Stimulated activated CD8-positive, alpha-beta memory T cell treated with anti-CD3 and anti-CD28 coated beads, Interleukin-7, amount 100 ng/mL, for 48 hours (primary cell): ENCODE results near the gene RPS24.

Experiments used
- DNase-seq, 2 donors: peaks; one replicate each; pipeline ENCODE4 v3.0.0-alpha.2; 2020; ENCODE audit warnings: low read depth in 1 of 2; ENCODE audit errors: extremely low read depth in 1 of 2

RPS24 gene

GRCh38 chr10:78081292-78081691 is 47.6 kb downstream of the RPS24 start:
- DNase-seq, result no peak

DNA sequence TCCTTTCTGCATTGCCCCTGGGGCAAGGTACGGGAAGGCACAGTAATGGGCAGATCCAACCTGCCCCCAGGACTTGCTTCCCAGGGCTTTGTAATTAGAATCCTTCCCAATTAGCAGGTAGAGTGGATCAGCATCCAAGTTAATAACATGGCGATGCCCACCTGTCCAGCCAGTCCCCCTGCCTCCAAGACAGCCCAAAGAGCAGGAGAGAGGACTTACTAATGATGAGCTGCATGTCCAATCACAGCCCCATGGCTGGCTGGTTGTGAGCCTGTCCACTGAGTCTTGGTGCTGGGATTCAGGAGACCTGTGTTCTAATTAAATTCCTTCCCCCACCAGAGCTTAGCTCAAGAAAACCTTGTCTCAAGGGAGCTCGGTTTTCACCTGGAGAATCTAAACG is 49.0 kb downstream of the RPS24 start:
- no peak for DNase-seq
